Tibial nerve (tissue), 4 donors: ENCODE data around the gene MRGPRD. TPM values are rescaled to one million over a fixed set of nuclear protein-coding genes. Genes with fewer than 3 reads are reported as not detected.

Source experiments
- DNase-seq, 2 donors: peaks; one replicate each; pipeline ENCODE4 v3.0.0-alpha.2; 2019; ENCODE audit warnings: low spot score in 2 of 2
- H3K27ac ChIP-seq, 4 donors: fragments of 200-600 bp; sonication (generic) in 3 of 4; one replicate each; pipeline ENCODE4 v1.5.1; 2017 to 2019; ENCODE audit warnings: mild to moderate bottlenecking in 1 of 4
- H3K27me3 ChIP-seq, 2 donors: fragments of 200-600 bp; sonication (generic) in 1 of 2; one replicate each; pipeline versions ENCODE4 v1.5.1 to v1.6.0; 2017 to 2019
- H3K36me3 ChIP-seq, 3 donors: fragments of 200-600 bp; sonication (generic); one replicate each; pipeline ENCODE4 v1.5.1; 2018 to 2019
- H3K4me1 ChIP-seq, 4 donors: fragments of 200-600 bp; sonication (generic) in 3 of 4; one replicate each; pipeline ENCODE4 v1.5.1; 2017 to 2019
- H3K4me3 ChIP-seq, 4 donors: fragments of 200-600 bp; sonication (generic) in 3 of 4; one replicate each; pipeline ENCODE4 v1.5.1; 2017 to 2019; ENCODE audit warnings: mild to moderate bottlenecking in 1 of 4, moderate library complexity in 1 of 4
- H3K9me3 ChIP-seq, 4 donors: fragments of 200-600 bp; sonication (generic) in 3 of 4; one replicate each; pipeline ENCODE4 v1.5.1; 2017 to 2019
- CTCF ChIP-seq, 5 experiments: fragments of 200-600 bp in 3 of 5; fragments of 450-650 bp in 2 of 5; sonication (generic) in 3 of 5; IDR thresholded peaks; one replicate each; pipeline ENCODE4 v1.5.1; 2016 to 2019; ENCODE audit warnings: antibody characterized with exemption in 5 of 5, mild to moderate bottlenecking in 3 of 5, moderate library complexity in 2 of 5
- EP300 ChIP-seq, 2 donors: sonication (generic); formaldehyde crosslinking; IDR thresholded peaks; one replicate each; pipeline ENCODE4 v1.6.1; 2017; ENCODE audit warnings: antibody characterized with exemption in 2 of 2, mild to moderate bottlenecking in 1 of 2
- POLR2A ChIP-seq, 2 donors: fragments of 450-650 bp; IDR thresholded peaks; one replicate each; pipeline ENCODE4 v1.6.1; 2017; ENCODE audit warnings: antibody characterized with exemption in 2 of 2, mild to moderate bottlenecking in 2 of 2, moderate library complexity in 2 of 2
- WGBS, 2 donors: methylation state at CpG; one replicate each; pipeline ENCODE4 v1.1.5; 2018; 5-methylcytosine and 5-hydroxymethylcytosine counted together
- total RNA-seq, 4 donors: library from RNA; depleted of rRNA; stranded (reverse); fragments of >200 nt; gene quantifications; one replicate each; pipeline ENCODE4 v1.1.0, GENCODE V29; 2016

MRGPRD gene
- total RNA-seq, 4 donors from 2014 or later: not detected

GRCh38 chr11:68956547-68957254 is 24.1 kb downstream of the MRGPRD start:
- Histone ChIP-seq H3K9me3 (no peaks in the 10 kb centered on the region), H3K4me3 (no peak overlapping the region), H3K36me3 (no peaks in the 10 kb centered on the region), H3K27ac (no peak overlapping the region), H3K4me1 (peaks cover 0 to 16% (median 6%) of the 10 kb centered on the region in 4 donors), H3K27me3 (no peaks in the 10 kb centered on the region)
- no peak for DNase-seq
- WGBS, 2 donors: 69 to 71% methylated on average over 11 to 12 of the region's 12 CpGs
- no peak for TF ChIP-seq EP300 (IDR thresholded peaks at IDR 0.05)
- no peak for TF ChIP-seq POLR2A (IDR thresholded peaks at IDR 0.05)
- TF ChIP-seq CTCF (IDR thresholded peaks at IDR 0.05): no peak

GRCh38 chr11:68956142-68956541 is 24.6 kb downstream of the MRGPRD start:
- H3K4me3 ChIP-seq: no peak overlapping the region
- no peaks in the 10 kb centered on the region for H3K27me3 ChIP-seq
- TF ChIP-seq CTCF (IDR thresholded peaks at IDR 0.05) (peak in 1 of 5 experiments; percentile 22), EP300 (IDR thresholded peaks at IDR 0.05) (no peak)
- peaks cover 0 to 16% (median 6%) of the 10 kb centered on the region in 4 donors for H3K4me1 ChIP-seq
- H3K9me3 ChIP-seq: no peaks in the 10 kb centered on the region
- H3K27ac ChIP-seq: no peak overlapping the region
- H3K36me3 ChIP-seq: no peaks in the 10 kb centered on the region
- no peak for DNase-seq
- whole genome bisulfite sequencing, 2 donors: 22% methylated on average over 8 to 12 of the region's 12 CpGs

- H3K27me3 ChIP-seq: no peaks in the 10 kb centered on the region
- H3K4me1 ChIP-seq: peaks cover 0 to 16% (median 6%) of the 10 kb centered on the region in 4 donors
- TF ChIP-seq CTCF (IDR thresholded peaks at IDR 0.05) (no peak), EP300 (IDR thresholded peaks at IDR 0.05) (no peak), POLR2A (IDR thresholded peaks at IDR 0.05) (no peak)
- DNase-seq: no peak
- H3K4me3 ChIP-seq: no peak overlapping the region
- H3K27ac ChIP-seq: no peak overlapping the region
- H3K36me3 ChIP-seq: no peaks in the 10 kb centered on the region
- no peaks in the 10 kb centered on the region for H3K9me3 ChIP-seq
- WGBS, 2 donors: 12 to 36% methylated on average over 3 of the region's 5 CpGs
Measured at GRCh38 chr11:68955607-68955958, 25.2 kb downstream of the MRGPRD start.

- DNase-seq: peak in 1 of 2 donors; percentile 39
- Histone ChIP-seq H3K27ac (no peak overlapping the region), H3K4me1 (peaks cover 0 to 16% (median 6%) of the 10 kb centered on the region in 4 donors), H3K4me3 (no peak overlapping the region), H3K27me3 (no peaks in the 10 kb centered on the region), H3K36me3 (no peaks in the 10 kb centered on the region), H3K9me3 (no peaks in the 10 kb centered on the region)
- 32 to 33% methylated on average over 30 of the region's 30 CpGs for whole genome bisulfite sequencing, 2 donors
- TF ChIP-seq EP300 (IDR thresholded peaks at IDR 0.05): peak in 1 of 2 donors; percentile 16
- TF ChIP-seq POLR2A (IDR thresholded peaks at IDR 0.05): no peak
- no peak for TF ChIP-seq CTCF (IDR thresholded peaks at IDR 0.05)
Measured at GRCh38 chr11:68954836-68955606, 25.8 kb downstream of the MRGPRD start.

GRCh38 chr11:68950762-68951161 is 30.0 kb downstream of the MRGPRD start:
- WGBS, 2 donors: 79 to 92% methylated on average over 3 to 9 of the region's 9 CpGs
- no peaks in the 10 kb centered on the region for H3K36me3 ChIP-seq

More at GRCh38 chr11:68950762-68951161, 30.0 kb downstream of the MRGPRD start:
- Histone ChIP-seq H3K4me1 (peaks cover 0 to 25% (median 8%) of the 10 kb centered on the region in 4 donors), H3K9me3 (no peaks in the 10 kb centered on the region), H3K4me3 (no peak overlapping the region), H3K27me3 (no peaks in the 10 kb centered on the region), H3K27ac (no peak overlapping the region)
- TF ChIP-seq POLR2A (IDR thresholded peaks at IDR 0.05) (no peak), CTCF (IDR thresholded peaks at IDR 0.05) (no peak), EP300 (IDR thresholded peaks at IDR 0.05) (no peak)
- DNase-seq: no peak
